NCI-H1930 (cell line): ENCODE results near the gene IPO9.
"Not testable (repeated sequence)": the region's sequence is repeated elsewhere in the genome, so short reads cannot be mapped to it uniquely, and the experiment has no call there.

Source experiments
- DNase-seq, 2 experiments: peaks; one replicate each; lab custom pipeline; 2025; lab: John Stamatoyannopoulos, UW

The IPO9 gene

GRCh38 chr1:201889090-201889968, 60.4 kb downstream of the IPO9 start:
- no peak for DNase-seq

GRCh38 chr1:201890223-201890622, 61.3 kb downstream of the IPO9 start:
- DNase-seq: no peak

GRCh38 chr1:201890806-201891450, 62.0 kb downstream of the IPO9 start:
- no peak for DNase-seq

GRCh38 chr1:201891451-201892045, 62.6 kb downstream of the IPO9 start:
- DNase-seq: no peak

DNA sequence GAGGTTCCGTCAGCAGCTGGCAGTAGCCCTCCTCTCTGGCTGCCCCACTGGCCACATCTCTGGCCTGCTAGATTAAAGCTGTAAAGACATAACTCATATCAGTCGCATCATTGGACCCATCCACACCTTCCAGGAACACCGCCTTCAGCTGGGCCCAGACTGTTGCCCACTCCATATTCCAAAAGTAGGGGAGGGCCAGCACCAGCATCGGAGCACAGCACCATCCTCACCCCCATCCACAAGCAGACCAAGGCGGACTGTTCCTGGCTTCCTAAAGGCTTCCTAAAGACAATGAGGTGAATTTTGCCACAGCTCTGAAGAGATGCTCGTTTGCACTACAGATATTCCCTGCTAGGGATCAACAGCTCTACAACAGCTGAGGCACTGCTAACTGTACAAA, 63.3 kb downstream of the IPO9 start:
- no peak for DNase-seq

DNA sequence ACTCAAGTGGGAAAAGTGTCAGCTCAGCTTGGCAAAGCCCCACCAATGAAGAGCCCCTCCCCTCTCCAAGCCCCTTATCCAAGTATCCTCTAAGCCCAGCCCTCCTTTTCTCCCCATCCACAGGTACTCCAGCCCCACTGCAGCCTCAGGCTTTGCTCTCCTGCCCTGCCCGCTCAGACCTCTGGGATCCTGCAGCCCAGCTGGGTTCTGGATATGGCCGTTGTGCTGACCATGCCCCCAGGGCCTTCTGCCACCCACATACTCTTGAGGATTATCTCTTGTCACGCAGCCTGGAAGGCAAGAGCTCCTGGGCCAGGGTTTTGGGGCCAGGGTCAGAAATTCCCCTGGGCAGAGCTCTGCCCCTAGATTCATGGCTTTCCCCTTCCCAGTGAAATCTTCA, 64.5 kb downstream of the IPO9 start:
- no peak for DNase-seq

- DNase-seq: no peak
These were observed 65.6 kb downstream of the IPO9 start for GRCh38 chr1:201894343-201895119.

DNA sequence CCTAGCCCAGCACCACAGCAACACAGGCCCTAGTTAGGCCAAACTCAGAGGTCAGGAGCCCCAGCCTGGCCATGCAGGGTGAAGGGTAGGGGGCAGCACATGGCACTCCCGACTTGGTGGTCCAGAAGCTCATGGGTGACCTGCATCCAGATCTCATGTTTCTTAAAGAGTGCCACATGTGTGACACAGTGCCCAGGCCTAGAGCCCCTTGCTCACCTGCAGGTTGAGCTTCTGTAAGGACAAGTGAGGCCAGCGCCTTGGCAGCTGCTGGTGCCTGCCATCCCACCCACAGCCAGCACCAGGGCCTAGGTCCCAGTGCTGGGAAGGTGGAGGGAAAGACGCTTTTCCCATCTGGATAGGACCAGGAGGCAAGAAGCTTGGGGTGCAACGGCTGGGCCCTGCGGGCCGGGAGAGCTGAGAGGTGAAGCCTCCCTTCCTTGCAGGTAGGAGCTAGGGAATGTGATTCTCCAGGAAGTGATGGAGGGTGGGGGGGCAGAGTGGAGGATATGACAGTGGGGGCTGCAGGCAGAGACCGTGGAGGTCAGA, 66.2 kb downstream of the IPO9 start:
- DNase-seq: no peak

- peak; percentile 70 to 73 for DNase-seq
These were observed 67.2 kb downstream of the IPO9 start for GRCh38 chr1:201895913-201896807.

- no peak for DNase-seq
These were observed 68.0 kb downstream of the IPO9 start for GRCh38 chr1:201896951-201897391.

DNA sequence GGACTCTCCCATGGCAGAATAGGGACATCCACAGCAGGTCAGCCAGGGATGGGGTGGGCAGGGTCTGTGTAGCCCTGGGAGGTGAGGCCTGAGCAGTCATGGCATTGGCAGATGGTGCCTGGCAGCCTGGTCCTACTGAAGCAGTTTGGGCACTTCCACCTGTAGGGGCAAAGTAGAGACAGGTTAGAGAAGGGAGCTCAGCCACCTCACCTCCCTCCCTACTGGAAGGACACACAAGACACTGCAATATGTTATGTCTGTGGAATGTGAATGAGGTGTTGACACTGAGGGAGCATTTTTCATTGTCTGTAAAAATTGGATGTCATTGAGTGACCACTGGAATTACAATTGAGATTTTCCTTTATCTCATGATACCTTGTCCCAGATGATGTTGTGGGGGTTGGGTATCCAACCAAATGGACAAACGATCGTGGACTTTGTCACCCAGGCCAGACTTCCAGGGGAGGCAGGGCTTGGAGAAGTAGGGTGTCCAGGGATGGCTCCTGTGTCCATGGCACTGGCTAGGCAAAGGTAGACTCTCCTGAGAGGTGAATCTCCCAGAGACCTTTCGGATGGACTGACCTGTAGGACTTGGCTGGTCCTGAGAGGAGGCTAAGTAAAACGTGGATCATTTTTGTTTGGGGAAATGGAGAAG, 69.4 kb downstream of the IPO9 start:
- DNase-seq: no peak

- no peak for DNase-seq
These were observed 70.0 kb downstream of the IPO9 start for GRCh38 chr1:201898992-201899391.

GRCh38 chr1:201899683-201900429, 70.9 kb downstream of the IPO9 start:
- DNase-seq: no peak

GRCh38 chr1:201900476-201900875, 71.5 kb downstream of the IPO9 start:
- no peak for DNase-seq

DNA sequence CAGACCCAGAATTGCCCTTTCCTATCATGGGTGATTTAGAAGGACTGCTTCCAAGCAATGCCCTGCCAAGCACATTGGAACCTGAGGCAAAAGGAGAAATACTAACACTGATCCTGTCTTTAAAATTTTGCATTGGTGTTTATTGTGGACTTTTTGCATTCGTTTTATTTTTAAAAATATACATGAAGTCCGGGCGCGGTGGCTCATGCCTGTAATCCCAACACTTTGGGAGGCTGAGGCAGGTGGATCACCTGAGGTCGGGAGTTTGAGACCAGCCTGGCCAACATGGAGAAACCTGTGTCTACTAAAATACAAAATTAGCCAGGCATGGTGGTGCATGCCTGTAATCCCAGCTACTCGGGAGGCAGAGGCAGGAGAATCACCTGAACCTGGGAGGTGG, 72.1 kb downstream of the IPO9 start:
- not testable (repeated sequence) for DNase-seq

DNA sequence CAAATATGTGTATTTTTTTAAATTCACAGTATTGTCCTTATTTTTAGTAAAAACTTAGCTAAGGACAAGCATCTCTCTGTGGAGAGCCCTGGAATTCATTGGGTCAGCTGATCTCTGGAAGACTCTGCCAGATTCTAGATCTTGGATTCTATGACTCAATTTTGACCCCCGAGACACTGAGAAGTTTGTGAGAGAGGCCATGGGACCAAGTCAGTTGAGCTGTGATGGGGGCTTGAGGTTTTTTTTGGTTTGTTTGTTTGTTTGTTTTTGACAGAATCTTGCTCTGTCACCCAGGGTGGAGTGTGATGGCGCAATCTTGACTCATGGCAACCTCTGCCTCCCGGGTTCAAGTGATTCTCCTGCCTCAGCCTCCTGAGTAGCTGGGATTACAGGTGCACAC, 73.2 kb downstream of the IPO9 start:
- DNase-seq: no peak

DNA sequence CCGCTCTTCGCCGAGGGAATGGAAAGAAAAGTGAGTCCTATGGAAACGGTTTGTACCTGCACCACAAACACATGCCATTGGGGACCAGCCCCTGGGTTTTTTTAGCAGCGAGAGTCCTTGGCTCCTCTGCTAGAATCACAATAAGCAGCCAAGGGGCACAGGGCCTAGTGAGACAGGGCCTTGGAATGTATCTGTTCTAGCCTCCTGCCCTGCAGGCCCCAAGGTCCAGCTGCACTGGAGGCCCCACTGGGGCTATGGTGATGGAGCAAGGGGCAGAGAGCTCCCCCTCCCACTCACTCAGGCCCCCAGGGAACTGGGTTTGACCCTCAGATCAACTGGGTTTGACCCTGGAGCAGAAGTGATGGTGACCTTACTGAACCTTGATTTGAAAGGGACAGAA, 74.2 kb downstream of the IPO9 start:
- no peak for DNase-seq

- no peak for DNase-seq
These were observed 75.6 kb downstream of the IPO9 start for GRCh38 chr1:201904579-201904978.

- no peak for DNase-seq
These were observed 76.4 kb downstream of the IPO9 start for GRCh38 chr1:201905234-201905890.
